ENCODE results near the gene ADAM11. TPM values are rescaled to one million over a fixed set of nuclear protein-coding genes. Genes with fewer than 3 reads are reported as not detected.

Gene ADAM11
- total and polyA plus RNA-seq, 9 of the 15 experiments (the other 6 are each of a cell fraction or from before 2014, with no cell fraction given), result 0.01 to 0.31 (median 0.14) TPM; not detected in 2

- BruUV-seq (replicated peaks), result no TSS peak
- Histone ChIP-seq H3K9me3 (replicated peaks; ENCODE audit: control insufficient read depth, insufficient read depth, low read depth, low read length) (no peaks in the 10 kb centered on the region), H3K4me1 (replicated peaks in 1 of 2; ENCODE audit: control insufficient read depth in 2 of 2, insufficient read depth in 2 of 2, low read length in 2 of 2) (peaks cover 0 to 38% of the 10 kb centered on the region in 2 experiments; a peak in 2 of 5 replicates), H3K4me2 (ENCODE audit: insufficient read depth, low read length) (no peak overlapping the region), H3K27ac (ENCODE audit: extremely low read depth, low read depth, low read length) (no peak overlapping the region), H3K27me3 (ENCODE audit: control insufficient read depth in 2 of 2, insufficient read depth in 2 of 2, low read length in 2 of 2) (peaks cover 2 to 25% of the 10 kb centered on the region in 2 experiments; a peak in 4 of 5 replicates), H3K9ac (ENCODE audit: insufficient read depth in 1 of 2, low read depth in 2 of 2, low read length in 2 of 2) (peak overlapping the region in 1 of 2 experiments; percentile 35; a peak in 1 of 4 replicates), H2AFZ (ENCODE audit: low read depth, low read length) (no peak overlapping the region), H3K4me3 (no peak overlapping the region), H3K36me3 (ENCODE audit: control insufficient read depth, insufficient read depth, low read length) (no peaks in the 10 kb centered on the region), H4K20me1 (replicated peaks; ENCODE audit: control insufficient read depth, insufficient read depth, low read length) (peaks cover 5% of the 10 kb centered on the region), H3K9me1 (ENCODE audit: control insufficient read depth, insufficient read depth, low read length) (no peaks in the 10 kb centered on the region), H3K79me2 (ENCODE audit: control insufficient read depth, insufficient read depth, low read length) (no peaks in the 10 kb centered on the region)
- ChIA-PET CTCF (ENCODE audit: low intra/inter-chr PET ratio) (no interaction called here), POLR2A (interaction anchor here (0.8 kb wide), 1 partner anchor 10 kb away, joined by 3 read pairs; no protein-coding TSS in a partner anchor)
- FAIRE-seq, result no peak
- in situ Hi-C loops (cut with MboI), result no loop called here
- intact Hi-C loops (cut with micrococcal nuclease), result no loop called here
- WGBS (ENCODE audit: insufficient coverage, low coverage, missing lambda C conversion rate), result 6% methylated on average over 6 of the region's 6 CpGs
- ATAC-seq, result no peak
- DNase-seq (ENCODE audit: extremely low read depth in 1 of 4, low spot score in 3 of 4), result no peak
- TF ChIP-seq ZBED1 (IDR thresholded peaks at IDR 0.05), result no peak
- TF ChIP-seq, protein P1, sequence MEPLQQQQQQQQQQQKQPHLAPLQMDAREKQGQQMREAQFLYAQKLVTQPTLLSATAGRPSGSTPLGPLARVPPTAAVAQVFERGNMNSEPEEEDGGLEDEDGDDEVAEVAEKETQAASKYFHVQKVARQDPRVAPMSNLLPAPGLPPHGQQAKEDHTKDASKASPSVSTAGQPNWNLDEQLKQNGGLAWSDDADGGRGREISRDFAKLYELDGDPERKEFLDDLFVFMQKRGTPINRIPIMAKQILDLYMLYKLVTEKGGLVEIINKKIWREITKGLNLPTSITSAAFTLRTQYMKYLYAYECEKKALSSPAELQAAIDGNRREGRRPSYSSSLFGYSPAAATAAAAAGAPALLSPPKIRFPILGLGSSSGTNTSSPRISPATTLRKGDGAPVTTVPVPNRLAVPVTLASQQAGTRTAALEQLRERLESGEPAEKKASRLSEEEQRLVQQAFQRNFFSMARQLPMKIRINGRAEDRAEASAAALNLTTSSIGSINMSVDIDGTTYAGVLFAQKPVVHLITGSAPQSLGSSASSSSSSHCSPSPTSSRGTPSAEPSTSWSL (CRISPR knock-in tag; IDR thresholded peaks at IDR 0.05; ENCODE audit: borderline replicate concordance), result no peak
- TF ChIP-seq ZNF785 (CRISPR knock-in tag; IDR thresholded peaks at IDR 0.05), result no peak
- no peak for TF ChIP-seq ZNF274 (IDR thresholded peaks at IDR 0.05; ENCODE audit: borderline replicate concordance, low read depth, low read length)
- no peak for TF ChIP-seq HIVEP1 (CRISPR knock-in tag; IDR thresholded peaks at IDR 0.05)
- no peak for TF ChIP-seq GTF2A2 (tag; IDR thresholded peaks at IDR 0.05)
- no peak for TF ChIP-seq CBFB (CRISPR knock-in tag; IDR thresholded peaks at IDR 0.05)
- TF ChIP-seq, protein P2, sequence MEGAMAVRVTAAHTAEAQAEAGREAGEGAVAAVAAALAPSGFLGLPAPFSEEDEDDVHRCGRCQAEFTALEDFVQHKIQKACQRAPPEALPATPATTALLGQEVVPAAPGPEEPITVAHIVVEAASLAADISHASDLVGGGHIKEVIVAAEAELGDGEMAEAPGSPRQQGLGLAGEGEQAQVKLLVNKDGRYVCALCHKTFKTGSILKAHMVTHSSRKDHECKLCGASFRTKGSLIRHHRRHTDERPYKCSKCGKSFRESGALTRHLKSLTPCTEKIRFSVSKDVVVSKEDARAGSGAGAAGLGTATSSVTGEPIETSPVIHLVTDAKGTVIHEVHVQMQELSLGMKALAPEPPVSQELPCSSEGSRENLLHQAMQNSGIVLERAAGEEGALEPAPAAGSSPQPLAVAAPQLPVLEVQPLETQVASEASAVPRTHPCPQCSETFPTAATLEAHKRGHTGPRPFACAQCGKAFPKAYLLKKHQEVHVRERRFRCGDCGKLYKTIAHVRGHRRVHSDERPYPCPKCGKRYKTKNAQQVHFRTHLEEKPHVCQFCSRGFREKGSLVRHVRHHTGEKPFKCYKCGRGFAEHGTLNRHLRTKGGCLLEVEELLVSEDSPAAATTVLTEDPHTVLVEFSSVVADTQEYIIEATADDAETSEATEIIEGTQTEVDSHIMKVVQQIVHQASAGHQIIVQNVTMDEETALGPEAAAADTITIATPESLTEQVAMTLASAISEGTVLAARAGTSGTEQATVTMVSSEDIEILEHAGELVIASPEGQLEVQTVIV (CRISPR knock-in tag; IDR thresholded peaks at IDR 0.05; ENCODE audit: borderline replicate concordance), result no peak
- TF ChIP-seq ZNF24 (IDR thresholded peaks at IDR 0.05), result no peak
- TF ChIP-seq MYBL2 (IDR thresholded peaks at IDR 0.05; ENCODE audit: low read depth), result no peak
- no peak for TF ChIP-seq MYBL2 (CRISPR knock-in tag; IDR thresholded peaks at IDR 0.05; ENCODE audit: borderline replicate concordance)
- no peak for TF ChIP-seq GTF2F1 (IDR thresholded peaks at IDR 0.05; ENCODE audit: low read depth, low read length)
Observed at GRCh38 chr17:44769230-44769629, 10.4 kb downstream of the ADAM11 start.
